CD14-positive monocyte (primary cell): ENCODE results near the gene RASAL3. TPM values are rescaled to one million over a fixed set of nuclear protein-coding genes. Genes with fewer than 3 reads are reported as not detected.
A peak's percentile ranks its signal among the peaks of the same experiment; 100 is the strongest.

ENCODE experiments used
- DNase-seq, 3 donors: peaks; one replicate each; pipeline ENCODE4 v3.0.0-alpha.2; 2011 to 2022
- H2AFZ ChIP-seq: 2 replicates; pipeline ENCODE4 v1.6.0; 2012; ENCODE audit warnings: mild to moderate bottlenecking, low read depth, low read length, inconsistent platforms; ENCODE audit not compliant: insufficient read depth, poor library complexity, severe bottlenecking
- H3K27ac ChIP-seq, 2 donors: 1 replicate in 1 of 2; 2 replicates in 1 of 2; pipeline ENCODE4 v1.5.1; 2012 to 2013; ENCODE audit warnings: low read length in 2 of 2, control low read depth in 1 of 2, inconsistent platforms in 1 of 2, low read depth in 1 of 2, mild to moderate bottlenecking in 1 of 2
- H3K27me3 ChIP-seq, 2 donors: one replicate each; pipeline versions ENCODE4 v1.6.0 to v1.6.1; 2011 to 2013; ENCODE audit warnings: low read length in 2 of 2; ENCODE audit not compliant: control insufficient read depth in 2 of 2, insufficient read depth in 2 of 2
- H3K36me3 ChIP-seq, 2 donors: replicated peaks in 1 of 2; 1 replicate in 1 of 2; 2 replicates in 1 of 2; pipeline versions ENCODE4 v1.5.1 to v1.6.1; 2012 to 2013; ENCODE audit warnings: low read length in 2 of 2, control low read depth in 1 of 2, inconsistent platforms in 1 of 2, mild to moderate bottlenecking in 1 of 2; ENCODE audit not compliant: insufficient read depth in 2 of 2, control insufficient read depth in 1 of 2
- H3K4me1 ChIP-seq, 2 donors: 1 replicate in 1 of 2; 2 replicates in 1 of 2; pipeline versions ENCODE4 v1.5.1 to v1.6.1; 2012 to 2013; ENCODE audit warnings: low read length in 2 of 2, control low read depth in 1 of 2, inconsistent platforms in 1 of 2, mild to moderate bottlenecking in 1 of 2, moderate library complexity in 1 of 2; ENCODE audit not compliant: insufficient read depth in 2 of 2, control insufficient read depth in 1 of 2
- H3K4me2 ChIP-seq: replicated peaks from 2 replicates; pipeline ENCODE3; 2012; ENCODE audit warnings: low read length, moderate library complexity, mild to moderate bottlenecking; ENCODE audit not compliant: poor library complexity, severe bottlenecking; ENCODE audit errors: extremely low read depth
- H3K4me3 ChIP-seq, 3 experiments: fragments of 200-600 bp in 1 of 3; sonication (generic) in 1 of 3; replicated peaks in 1 of 3; 1 replicate in 2 of 3; 2 replicates in 1 of 3; pipeline ENCODE4 v1.5.1; 2011 to 2013; ENCODE audit warnings: low read length in 3 of 3, mild to moderate bottlenecking in 3 of 3, control low read depth in 2 of 3, low read depth in 2 of 3, inconsistent platforms in 1 of 3, moderate library complexity in 1 of 3
- H3K79me2 ChIP-seq: 2 replicates; pipeline ENCODE4 v1.6.0; 2012; ENCODE audit warnings: mild to moderate bottlenecking, control low read depth, inconsistent platforms, low read length, moderate library complexity; ENCODE audit not compliant: insufficient read depth
- H3K9ac ChIP-seq: 2 replicates; pipeline ENCODE4 v1.6.0; 2017; ENCODE audit warnings: low read length, mild to moderate bottlenecking; ENCODE audit not compliant: insufficient read depth, poor library complexity, severe bottlenecking
- H3K9me3 ChIP-seq, 2 donors: replicated peaks in 1 of 2; 1 replicate in 1 of 2; 2 replicates in 1 of 2; pipeline versions ENCODE4 v1.5.1 to v1.6.1; 2012 to 2013; ENCODE audit warnings: low read length in 2 of 2, control low read depth in 1 of 2; ENCODE audit not compliant: control insufficient read depth in 1 of 2, insufficient read depth in 1 of 2
- H4K20me1 ChIP-seq: 2 replicates; pipeline ENCODE4 v1.6.0; 2012; ENCODE audit warnings: mild to moderate bottlenecking, low read length, control low read depth, moderate library complexity; ENCODE audit not compliant: insufficient read depth
- H3K27ac Mint-ChIP-seq, 7 donors: one replicate each; pipeline ENCODE4 v1.8.0; 2020; ENCODE audit warnings: mild to moderate bottlenecking in 7 of 7, mixed read lengths in 7 of 7, moderate library complexity in 6 of 7, inconsistent platforms in 2 of 7
- H3K27me3 Mint-ChIP-seq, 3 donors: one replicate each; pipeline ENCODE4 v1.8.0; 2021 to 2022; ENCODE audit warnings: low read depth in 3 of 3, mild to moderate bottlenecking in 3 of 3, mixed read lengths in 3 of 3, moderate library complexity in 3 of 3, inconsistent platforms in 1 of 3
- H3K36me3 Mint-ChIP-seq, 2 donors: one replicate each; pipeline ENCODE4 v1.8.0; 2020; ENCODE audit warnings: mixed read lengths in 2 of 2, inconsistent platforms in 1 of 2, mild to moderate bottlenecking in 1 of 2
- H3K4me1 Mint-ChIP-seq: one replicate; pipeline ENCODE4 v1.8.0; 2020; ENCODE audit warnings: mild to moderate bottlenecking, mixed read lengths
- H3K4me3 Mint-ChIP-seq, 2 donors: one replicate each; pipeline ENCODE4 v1.8.0; 2020; ENCODE audit warnings: mild to moderate bottlenecking in 2 of 2, mixed read lengths in 2 of 2, moderate library complexity in 1 of 2
- H3K9me3 Mint-ChIP-seq, 7 donors: one replicate each; pipeline ENCODE4 v1.8.0; 2020 to 2022; ENCODE audit warnings: mixed read lengths in 7 of 7, mild to moderate bottlenecking in 6 of 7, moderate library complexity in 6 of 7, inconsistent platforms in 2 of 7
- CTCF ChIP-seq: fragments of 200-600 bp; IDR thresholded peaks from one replicate; pipeline ENCODE4 v1.8.0; 2022; ENCODE audit warnings: antibody characterized with exemption, mild to moderate bottlenecking
- WGBS: methylation state at CpG from one replicate; pipeline ENCODE4 v1.1.5; 2013; ENCODE audit warnings: missing lambda C conversion rate; ENCODE audit not compliant: insufficient coverage; 5-methylcytosine and 5-hydroxymethylcytosine counted together
- intact Hi-C, 2 donors: fragments of 100-400 bp; cut with micrococcal nuclease; formaldehyde crosslinking; loops; one replicate each; pipeline versions ENCODE4 v1.15.0 to v1.15.1; 2023
- polyA plus RNA-seq, 3 donors: library from polyadenylated mRNA; depleted of rRNA in 1 of 3; unstranded in 2 of 3; stranded (reverse) in 1 of 3; fragments of 300-500 nt in 2 of 3; fragments of >200 nt in 1 of 3; fragmentation: Illumina TruSeq in 2 of 3; gene quantifications; 1 replicate in 2 of 3; 2 replicates in 1 of 3; pipeline ENCODE4 v1.2.3, GENCODE V29; 2012 to 2021

RASAL3 gene
- polyA plus RNA-seq, 3 donors = 4.5 to 45.4 (median 13.6) TPM

- Histone ChIP-seq H3K27me3 (no peaks in the 10 kb centered on the region), H3K4me3 (no peak overlapping the region), H4K20me1 (peaks cover 4% of the 10 kb centered on the region), H3K9ac (no peak overlapping the region), H3K79me2 (no peaks in the 10 kb centered on the region), H3K36me3 (peaks cover 0 to 8% of the 10 kb centered on the region in 2 donors), H3K4me2 (no peak overlapping the region), H3K4me1 (peaks cover 11 to 12% of the 10 kb centered on the region in 2 donors), H2AFZ (no peak overlapping the region), H3K9me3 (no peaks in the 10 kb centered on the region), H3K27ac (no peak overlapping the region)
- Mint-ChIP-seq H3K4me3 (no peak overlapping the region), H3K36me3 (peaks cover 2 to 6% of the 10 kb centered on the region in 2 donors), H3K9me3 (peaks cover 0 to 3% (median 0%) of the 10 kb centered on the region in 7 donors), H3K27ac (peak overlapping the region in 1 of 7 donors; percentile 19), H3K4me1 (peaks cover 15% of the 10 kb centered on the region), H3K27me3 (peaks cover 0 to 5% (median under 1%) of the 10 kb centered on the region in 3 donors)
- WGBS = 84% methylated on average over 3 of the region's 4 CpGs
- TF ChIP-seq CTCF = no peak
- intact Hi-C loops = no loop called here
- no peak for DNase-seq
These were observed 17.3 kb downstream of the RASAL3 start for GRCh38 chr19:15447057-15447456.

GRCh38 chr19:15445807-15446376 is 18.5 kb downstream of the RASAL3 start:
- H3K9me3 Mint-ChIP-seq = peaks cover 0 to 3% (median 0%) of the 10 kb centered on the region in 7 donors

More at GRCh38 chr19:15445807-15446376, 18.5 kb downstream of the RASAL3 start:
- H3K27ac ChIP-seq = no peak overlapping the region
- no peak overlapping the region for H3K4me3 ChIP-seq
- no peak for TF ChIP-seq CTCF
- H4K20me1 ChIP-seq = no peaks in the 10 kb centered on the region
- peaks cover 11 to 12% of the 10 kb centered on the region in 2 donors for H3K4me1 ChIP-seq
- no peaks in the 10 kb centered on the region for H3K27me3 ChIP-seq
- WGBS = 75% methylated on average over 4 of the region's 7 CpGs
- Mint-ChIP-seq H3K27ac (no peak overlapping the region), H3K36me3 (peaks cover 0 to 4% of the 10 kb centered on the region in 2 donors), H3K4me1 (peaks cover 14% of the 10 kb centered on the region), H3K4me3 (no peak overlapping the region), H3K27me3 (peaks cover 0 to 5% (median 3%) of the 10 kb centered on the region in 3 donors)
- no peak for DNase-seq
- no peaks in the 10 kb centered on the region for H3K9me3 ChIP-seq
- intact Hi-C loops = no loop called here
- H3K9ac ChIP-seq = no peak overlapping the region
- H3K36me3 ChIP-seq = no peaks in the 10 kb centered on the region
- H3K4me2 ChIP-seq = no peak overlapping the region
- no peak overlapping the region for H2AFZ ChIP-seq
- H3K79me2 ChIP-seq = no peaks in the 10 kb centered on the region
